ENCODE results near the gene RNF225. TPM values are rescaled to one million over a fixed set of nuclear protein-coding genes. Genes with fewer than 3 reads are reported as not detected.

RNF225 gene
- total RNA-seq, 1 experiment from 2014 or later = 0.73 TPM

DNA sequence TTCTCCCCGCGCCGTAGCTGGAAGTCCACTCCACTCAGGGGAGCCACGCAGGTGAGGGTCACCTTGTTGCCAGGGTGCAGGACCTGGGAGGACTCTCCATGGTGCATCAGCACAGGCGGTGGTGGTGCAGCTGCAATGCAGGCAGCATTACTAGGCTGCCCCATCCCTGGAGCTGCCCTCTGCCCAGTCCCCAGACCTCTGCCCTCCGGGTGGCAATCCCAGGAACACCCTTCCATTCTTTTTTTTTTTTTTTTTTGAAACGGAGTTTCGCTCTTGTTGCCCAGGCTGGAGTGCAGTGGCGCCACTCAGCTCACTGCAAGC lies 43.9 kb upstream of the RNF225 start:
- CTCF ChIA-PET = no interaction called here
- BruUV-seq (replicated peaks) = no TSS peak
- peaks cover 4% of the 10 kb centered on the region for H3K27me3 Mint-ChIP-seq (ENCODE audit: insufficient read depth, unreplicated experiment)
- no peak for DNase-seq
- no peak overlapping the region for H3K4me3 ChIP-seq (ENCODE audit: low read depth, low read length)
- no peaks in the 10 kb centered on the region for H3K4me1 Mint-ChIP-seq (ENCODE audit: low read depth, unreplicated experiment)
- H3K4me3 Mint-ChIP-seq (ENCODE audit: unreplicated experiment) = no peak overlapping the region
- no peaks in the 10 kb centered on the region for H3K36me3 ChIP-seq (ENCODE audit: control insufficient read depth, insufficient read depth, low read length)
- no peaks in the 10 kb centered on the region for H3K27me3 ChIP-seq (replicated peaks; ENCODE audit: control insufficient read depth, insufficient read depth, low read length)
- no peaks in the 10 kb centered on the region for H3K9me3 Mint-ChIP-seq (ENCODE audit: unreplicated experiment)
- H3K36me3 Mint-ChIP-seq (ENCODE audit: insufficient read depth, unreplicated experiment) = no peaks in the 10 kb centered on the region
- POLR2A ChIA-PET = interaction anchor here (0.6 to 0.7 kb wide), 2 partner anchors 11 to 21 kb away, joined by 4 read pairs; no protein-coding TSS in a partner anchor
- no peaks in the 10 kb centered on the region for H3K9me3 ChIP-seq
- no peak overlapping the region for H3K27ac Mint-ChIP-seq (ENCODE audit: unreplicated experiment)
- TF ChIP-seq, protein P1, sequence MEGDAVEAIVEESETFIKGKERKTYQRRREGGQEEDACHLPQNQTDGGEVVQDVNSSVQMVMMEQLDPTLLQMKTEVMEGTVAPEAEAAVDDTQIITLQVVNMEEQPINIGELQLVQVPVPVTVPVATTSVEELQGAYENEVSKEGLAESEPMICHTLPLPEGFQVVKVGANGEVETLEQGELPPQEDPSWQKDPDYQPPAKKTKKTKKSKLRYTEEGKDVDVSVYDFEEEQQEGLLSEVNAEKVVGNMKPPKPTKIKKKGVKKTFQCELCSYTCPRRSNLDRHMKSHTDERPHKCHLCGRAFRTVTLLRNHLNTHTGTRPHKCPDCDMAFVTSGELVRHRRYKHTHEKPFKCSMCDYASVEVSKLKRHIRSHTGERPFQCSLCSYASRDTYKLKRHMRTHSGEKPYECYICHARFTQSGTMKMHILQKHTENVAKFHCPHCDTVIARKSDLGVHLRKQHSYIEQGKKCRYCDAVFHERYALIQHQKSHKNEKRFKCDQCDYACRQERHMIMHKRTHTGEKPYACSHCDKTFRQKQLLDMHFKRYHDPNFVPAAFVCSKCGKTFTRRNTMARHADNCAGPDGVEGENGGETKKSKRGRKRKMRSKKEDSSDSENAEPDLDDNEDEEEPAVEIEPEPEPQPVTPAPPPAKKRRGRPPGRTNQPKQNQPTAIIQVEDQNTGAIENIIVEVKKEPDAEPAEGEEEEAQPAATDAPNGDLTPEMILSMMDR (IDR thresholded peaks at IDR 0.05; ENCODE audit: insufficient read depth in 1 of 2, low read depth in 1 of 2, low read length in 1 of 2, severe bottlenecking in 1 of 2, unreplicated experiment in 1 of 2) = no peak
- intact Hi-C loops (cut with micrococcal nuclease; ENCODE audit: unreplicated experiment) = no loop called here
- no peaks in the 10 kb centered on the region for H3K4me1 ChIP-seq

DNA sequence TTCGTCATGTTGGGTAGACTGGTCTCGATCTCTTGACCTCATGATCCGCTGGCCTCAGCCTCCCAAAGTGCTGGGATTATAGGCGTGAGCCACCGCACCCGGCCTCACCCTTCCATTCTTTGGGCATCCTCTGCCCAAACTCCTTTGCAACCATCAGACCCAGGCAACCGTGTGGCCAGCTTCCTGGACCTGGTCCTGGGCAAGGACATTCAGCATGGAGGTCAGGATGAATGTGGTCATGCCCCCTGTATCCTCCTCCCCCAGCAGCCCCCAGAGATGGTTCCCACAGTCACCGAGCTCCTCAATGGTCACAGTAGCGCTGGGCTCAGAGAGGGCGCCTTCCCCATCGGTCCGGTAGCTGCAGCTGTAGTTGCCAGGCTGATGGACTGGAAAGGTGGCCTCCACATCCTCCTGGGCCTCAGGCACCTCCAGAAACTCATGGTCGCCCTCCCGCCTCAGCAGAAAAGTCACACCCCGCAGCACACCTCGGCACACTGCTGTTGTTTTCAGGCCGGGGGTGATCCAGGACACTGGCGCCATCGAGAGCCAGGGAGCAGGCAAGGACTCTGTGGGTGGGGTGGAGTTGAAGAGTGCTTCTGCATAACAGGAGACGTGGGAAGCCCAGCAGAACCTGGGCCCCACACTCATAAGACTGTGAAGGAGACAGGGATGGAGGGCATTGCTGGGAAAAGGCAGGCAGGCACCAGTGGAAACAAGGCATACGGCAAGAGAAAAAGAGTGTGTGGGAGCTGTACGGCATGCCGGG lies 43.3 kb upstream of the RNF225 start:
- ChIA-PET CTCF (no interaction called here), POLR2A (interaction anchor here (0.6 to 0.7 kb wide), 2 partner anchors 11 to 22 kb away, joined by 4 read pairs; no protein-coding TSS in a partner anchor)
- no peak overlapping the region for H3K27ac Mint-ChIP-seq (ENCODE audit: unreplicated experiment)
- no peak for DNase-seq
- H3K9me3 Mint-ChIP-seq (ENCODE audit: unreplicated experiment) = no peaks in the 10 kb centered on the region
- Histone ChIP-seq H3K36me3 (ENCODE audit: control insufficient read depth, insufficient read depth, low read length) (no peaks in the 10 kb centered on the region), H3K27me3 (replicated peaks; ENCODE audit: control insufficient read depth, insufficient read depth, low read length) (no peaks in the 10 kb centered on the region), H3K4me3 (ENCODE audit: low read depth, low read length) (no peak overlapping the region), H3K4me1 (no peaks in the 10 kb centered on the region), H3K9me3 (no peaks in the 10 kb centered on the region)
- no peaks in the 10 kb centered on the region for H3K4me1 Mint-ChIP-seq (ENCODE audit: low read depth, unreplicated experiment)
- intact Hi-C loops (cut with micrococcal nuclease; ENCODE audit: unreplicated experiment) = no loop called here
- H3K36me3 Mint-ChIP-seq (ENCODE audit: insufficient read depth, unreplicated experiment) = no peaks in the 10 kb centered on the region
- H3K4me3 Mint-ChIP-seq (ENCODE audit: unreplicated experiment) = no peak overlapping the region
- TF ChIP-seq, protein P1 (IDR thresholded peaks at IDR 0.05; ENCODE audit: insufficient read depth in 1 of 2, low read depth in 1 of 2, low read length in 1 of 2, severe bottlenecking in 1 of 2, unreplicated experiment in 1 of 2) = no peak
- peaks cover 4% of the 10 kb centered on the region for H3K27me3 Mint-ChIP-seq (ENCODE audit: insufficient read depth, unreplicated experiment)
- BruUV-seq (replicated peaks) = no TSS peak

DNA sequence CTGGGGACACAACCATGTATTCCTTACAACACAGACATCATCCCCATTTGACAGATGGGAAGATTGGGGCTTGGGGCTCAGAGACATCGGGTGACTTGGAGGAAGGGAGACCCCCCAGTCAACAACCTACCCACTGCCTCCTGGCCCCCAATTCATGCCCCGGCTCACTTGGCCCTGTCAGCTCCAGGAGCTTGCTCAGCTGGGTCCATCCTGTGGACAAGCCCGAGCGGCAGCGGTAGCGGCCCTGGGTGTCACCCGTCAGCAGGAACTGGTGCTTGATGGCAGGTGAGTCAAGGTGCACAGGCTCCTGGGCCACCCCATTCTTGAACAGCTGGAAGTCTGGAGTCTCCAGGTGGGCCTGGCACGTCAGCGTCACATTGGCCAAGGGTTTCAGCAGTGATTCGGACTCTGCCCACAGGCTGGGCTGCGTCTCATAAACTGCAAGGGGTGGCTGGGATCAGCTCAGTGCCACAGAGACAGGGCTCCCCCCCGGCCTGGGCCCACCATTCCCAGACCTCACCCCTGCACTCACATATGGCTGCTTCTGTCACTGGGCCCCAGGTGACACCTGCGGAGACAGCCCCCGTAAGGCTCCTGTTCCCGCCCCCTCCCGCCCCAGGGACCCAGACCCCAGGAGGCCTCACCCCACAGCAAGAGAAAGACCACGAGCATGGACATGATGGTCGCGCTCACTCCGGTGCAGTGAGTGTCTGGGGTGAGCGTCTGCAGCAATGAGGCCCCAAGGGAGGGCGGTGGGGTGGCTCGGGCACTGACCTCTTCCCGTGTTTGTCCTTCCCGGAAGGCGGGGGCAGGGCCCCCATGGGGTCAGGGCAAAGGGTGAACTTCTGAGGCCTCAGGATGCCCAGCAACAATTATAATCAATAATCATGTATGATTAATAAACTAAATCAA lies 42.4 kb upstream of the RNF225 start, which contains the start of gene A1BG:
Gene A1BG (minus strand): TSS at position 733 of the 912 bp plus-strand sequence. CDS start 55 bp downstream, at position 678.
- no TSS peak for BruUV-seq (replicated peaks)
- Mint-ChIP-seq H3K27ac (ENCODE audit: unreplicated experiment) (no peak within 1 kb of the TSS), H3K4me1 (ENCODE audit: low read depth, unreplicated experiment) (no peaks in the 10 kb centered on the region), H3K9me3 (ENCODE audit: unreplicated experiment) (no peaks in the 10 kb centered on the region), H3K4me3 (ENCODE audit: unreplicated experiment) (no peak within 1 kb of the TSS), H3K27me3 (ENCODE audit: insufficient read depth, unreplicated experiment) (peaks cover 4% of the 10 kb centered on the region), H3K36me3 (ENCODE audit: insufficient read depth, unreplicated experiment) (no peaks in the 10 kb centered on the region)
- Histone ChIP-seq H3K9me3 (no peaks in the 10 kb centered on the region), H3K4me1 (no peaks in the 10 kb centered on the region), H3K27me3 (replicated peaks; ENCODE audit: control insufficient read depth, insufficient read depth, low read length) (no peaks in the 10 kb centered on the region), H3K36me3 (ENCODE audit: control insufficient read depth, insufficient read depth, low read length) (no peaks in the 10 kb centered on the region), H3K4me3 (ENCODE audit: low read depth, low read length) (no peak within 1 kb of the TSS)
- intact Hi-C loops (cut with micrococcal nuclease; ENCODE audit: unreplicated experiment) = no loop called here
- CTCF ChIA-PET = no interaction called here
- no peak for DNase-seq
- POLR2A ChIA-PET = no interaction called here
- TF ChIP-seq, protein P1 (IDR thresholded peaks at IDR 0.05; ENCODE audit: insufficient read depth in 1 of 2, low read depth in 1 of 2, low read length in 1 of 2, severe bottlenecking in 1 of 2, unreplicated experiment in 1 of 2) = no peak

Data from Caco-2 (cell line).